Heart left ventricle (tissue), 16 donors: Measurements from ENCODE around the gene KRT3. TPM values are rescaled to one million over a fixed set of nuclear protein-coding genes. Genes with fewer than 3 reads are reported as not detected.

Experiments used
- ATAC-seq, 4 donors: fragments of 200-7000 bp; cut with Tn5 transposase; one replicate each; pipeline ENCODE4 v1.9.1; 2020 to 2022; ENCODE audit warnings: moderate library complexity in 4 of 4, mild to moderate bottlenecking in 3 of 4, moderate number of reproducible peaks in 1 of 4
- DNase-seq, 5 donors: peaks; one replicate each; pipeline ENCODE4 v3.0.0-alpha.2; 2020
- H3K27ac ChIP-seq, 12 donors: fragments of 200-600 bp; sonication (generic) in 4 of 12; one replicate each; pipeline versions ENCODE4 v1.5.0 to v1.8.0; 2016 to 2022; ENCODE audit warnings: mild to moderate bottlenecking in 2 of 12
- H3K27me3 ChIP-seq, 9 donors: fragments of 200-600 bp; sonication (generic) in 2 of 9; one replicate each; pipeline versions ENCODE4 v1.5.1 to v1.8.0; 2016 to 2022; ENCODE audit warnings: mild to moderate bottlenecking in 3 of 9
- H3K36me3 ChIP-seq, 9 donors: fragments of 200-600 bp; sonication (generic) in 2 of 9; one replicate each; pipeline versions ENCODE4 v1.5.0 to v1.8.0; 2018 to 2022; ENCODE audit warnings: mild to moderate bottlenecking in 2 of 9
- H3K4me1 ChIP-seq, 12 donors: fragments of 200-600 bp; sonication (generic) in 4 of 12; one replicate each; pipeline versions ENCODE4 v1.5.0 to v1.8.0; 2016 to 2022; ENCODE audit warnings: mild to moderate bottlenecking in 3 of 12
- H3K4me3 ChIP-seq, 12 donors: fragments of 200-600 bp; sonication (generic) in 4 of 12; one replicate each; pipeline versions ENCODE4 v1.5.0 to v1.8.0; 2017 to 2022; ENCODE audit warnings: mild to moderate bottlenecking in 9 of 12, moderate library complexity in 4 of 12
- H3K9me3 ChIP-seq, 12 donors: fragments of 200-600 bp; sonication (generic) in 4 of 12; one replicate each; pipeline versions ENCODE4 v1.5.0 to v1.8.0; 2016 to 2022; ENCODE audit warnings: mild to moderate bottlenecking in 1 of 12
- POLR2A ChIP-seq, 2 donors: fragments of 450-650 bp; IDR thresholded peaks; one replicate each; pipeline ENCODE4 v1.6.1; 2017; ENCODE audit warnings: antibody characterized with exemption in 2 of 2, mild to moderate bottlenecking in 2 of 2, moderate library complexity in 2 of 2
- WGBS, 4 donors: extraction: QIAGEN DNeasy Blood & Tissue Kit in 2 of 4; methylation state at CpG; one replicate each; pipeline versions ENCODE4 v1.1.5 to v1.1.7; 2013 to 2018; 5-methylcytosine and 5-hydroxymethylcytosine counted together
- intact Hi-C, 10 donors: fragments of 100-400 bp; cut with DNase I; formaldehyde crosslinking; loops; one replicate each; pipeline versions ENCODE4 v1.11.1 to v1.14.2; 2022
- polyA plus RNA-seq, 2 donors: library from polyadenylated mRNA; stranded (reverse); fragments of 200-250 nt; gene quantifications; one replicate each; pipeline ENCODE4 v1.2.3, GENCODE V29; 2013
- total RNA-seq, 9 donors: library from RNA; depleted of rRNA in 2 of 9; stranded (reverse); fragments of >200 nt in 2 of 9; fragmentation: NEBNext Ultra II Directional in 3 of 9; extraction: Animal tissue kit (Norgen Biotek cat#: 25700) in 3 of 9; gene quantifications; one replicate each; pipeline versions ENCODE4 v1.1.0 to v1.2.4, GENCODE V29; 2016 to 2023
- TF ChIP-seq, protein P1 (sequence below), 12 donors: fragments of 200-600 bp; sonication (generic) in 4 of 12; IDR thresholded peaks; one replicate each; pipeline versions ENCODE4 v1.5.0 to v1.8.0; 2018 to 2022; ENCODE audit warnings: antibody characterized with exemption in 12 of 12, mild to moderate bottlenecking in 5 of 12
- donor health status: ischemic (EF 13 %, LVEDD 7.1; RV severe dilation, severe dysfunction).
- donor health status: healthy with polysubstance abuse.
- donor health status: DM: no; HTN: yes; CAD: no.
- donor health status: DM: no; HTN: no; CAD: no.
- donor health status: ischemic (EF 25% LVEDD 6.9; RV normal size, moderate dysfunction).
- donor health status: ischemic (EF 25% LVEDD 5.7; RV mildly dilated, moderate dysfunction).
- donor health status: healthy.
- donor health status: DM: yes; HTN: yes; CAD: no.
- donor health status: ischemic (EF 35%, LVEDD 5.7; RV mildly dilated, moderate dysfunction).
- donor health status: nonischemic (EF 11% LVEDD 7.7; RV severe dilation, severe dysfunction).
- donor health status: DM: yes; HTN: yes; CAD: no.
- donor health status: PGD.
- donor health status: ischemic (EF 29% LVEDD 5.4; RV normal size, mild dysfunction).
- donor health status: nonischemic (EF 23%, LVEDD 6.1; RV moderate dilation, normal function).

The KRT3 gene
- total and polyA plus RNA-seq, 11 donors = not detected

DNA sequence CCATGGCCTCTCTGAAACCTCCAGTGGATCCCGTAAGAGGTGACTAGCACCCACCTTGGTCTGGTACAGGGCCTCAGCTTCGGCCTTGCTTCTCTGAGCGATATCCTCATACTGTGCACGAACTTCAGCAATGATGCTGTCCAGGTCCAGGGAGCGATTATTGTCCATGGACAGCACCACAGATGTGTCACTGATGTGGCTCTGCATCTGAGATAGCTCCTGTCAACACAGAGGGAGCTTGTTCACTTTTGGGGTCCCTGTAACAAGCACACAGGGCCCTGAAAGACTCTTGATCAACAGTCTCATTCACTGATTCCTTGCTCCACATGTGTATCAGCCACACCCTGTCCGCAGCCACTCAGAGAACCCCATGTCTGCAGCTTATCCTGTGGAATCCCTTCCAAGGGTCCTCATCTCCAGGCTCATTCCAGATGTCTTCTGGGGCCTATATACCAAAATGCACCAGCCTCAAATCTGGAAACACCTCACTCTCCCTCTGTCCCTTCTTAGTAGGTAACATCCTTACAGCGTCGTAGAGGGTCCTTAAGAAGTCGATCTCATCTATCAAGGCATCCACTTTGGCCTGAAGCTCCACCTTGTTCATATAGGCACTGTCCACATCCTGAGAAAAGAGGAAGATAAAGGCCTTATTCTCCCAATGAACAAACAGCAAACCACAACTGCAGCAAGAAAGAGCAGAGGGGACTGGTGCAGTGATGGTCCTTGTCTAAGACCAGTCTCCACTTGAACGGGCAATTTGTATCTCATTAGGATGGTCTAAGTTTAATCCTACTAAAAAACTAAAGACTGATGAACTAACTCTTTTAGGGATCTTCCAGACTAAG is 3.5 kb downstream of the KRT3 start:
- TF ChIP-seq POLR2A (IDR thresholded peaks at IDR 0.05) = no peak
- no peak overlapping the region for H3K27ac ChIP-seq
- WGBS, 4 donors = 82 to 88% (median 86%) methylated on average over 10 of the region's 10 CpGs
- peaks cover 0 to 6% (median 0%) of the 10 kb centered on the region in 12 donors for H3K4me1 ChIP-seq
- DNase-seq = no peak
- H3K27me3 ChIP-seq = peaks cover 0 to 46% (median 20%) of the 10 kb centered on the region in 9 donors
- no peak overlapping the region for H3K4me3 ChIP-seq
- ATAC-seq = no peak
- intact Hi-C loops = no loop called here
- H3K9me3 ChIP-seq = no peaks in the 10 kb centered on the region
- H3K36me3 ChIP-seq = no peaks in the 10 kb centered on the region

DNA sequence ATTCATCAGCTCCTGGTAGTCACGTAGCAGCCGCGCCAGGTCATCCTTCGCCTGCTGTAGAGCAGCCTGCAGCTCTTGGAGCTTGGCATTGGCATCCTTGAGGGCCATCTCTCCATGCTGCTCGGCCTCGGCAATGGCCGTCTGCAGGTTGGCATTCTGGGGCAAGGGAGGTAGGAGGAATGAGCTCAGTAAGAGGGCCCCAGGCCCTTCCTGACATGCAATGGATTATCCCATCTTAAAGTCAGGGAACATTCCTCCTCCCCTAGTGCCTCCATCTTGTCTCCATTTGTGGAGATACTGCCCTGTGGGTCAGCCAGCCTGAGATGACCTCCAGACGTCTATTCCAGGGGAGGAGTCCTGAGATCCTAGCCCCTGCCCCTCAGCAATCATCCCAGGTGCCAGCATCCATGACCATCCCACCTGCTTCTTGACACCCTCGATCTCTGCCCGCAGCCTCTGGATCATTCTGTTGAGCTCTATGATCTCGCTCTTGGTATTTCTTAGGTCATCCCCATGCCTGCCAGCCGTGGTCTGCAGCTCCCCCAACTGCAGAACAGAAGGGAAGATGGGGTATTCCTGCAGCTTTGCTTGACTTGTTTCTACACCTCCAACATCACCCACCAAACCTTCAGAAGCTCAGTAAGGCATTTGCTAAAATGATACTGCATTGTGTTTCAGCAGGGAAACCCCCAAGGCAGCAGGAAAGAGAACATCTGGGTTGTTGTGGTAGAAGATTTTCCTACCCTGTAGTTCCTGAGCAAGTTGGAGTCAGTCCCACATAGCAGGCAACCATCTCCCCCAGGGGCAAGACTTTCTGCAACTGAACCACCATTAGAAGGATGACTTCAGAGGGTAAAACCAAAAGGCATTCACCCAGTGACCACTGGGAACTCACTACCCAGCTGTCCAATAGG is 4.4 kb downstream of the KRT3 start:
- no peak overlapping the region for H3K4me3 ChIP-seq
- TF ChIP-seq, protein P1, sequence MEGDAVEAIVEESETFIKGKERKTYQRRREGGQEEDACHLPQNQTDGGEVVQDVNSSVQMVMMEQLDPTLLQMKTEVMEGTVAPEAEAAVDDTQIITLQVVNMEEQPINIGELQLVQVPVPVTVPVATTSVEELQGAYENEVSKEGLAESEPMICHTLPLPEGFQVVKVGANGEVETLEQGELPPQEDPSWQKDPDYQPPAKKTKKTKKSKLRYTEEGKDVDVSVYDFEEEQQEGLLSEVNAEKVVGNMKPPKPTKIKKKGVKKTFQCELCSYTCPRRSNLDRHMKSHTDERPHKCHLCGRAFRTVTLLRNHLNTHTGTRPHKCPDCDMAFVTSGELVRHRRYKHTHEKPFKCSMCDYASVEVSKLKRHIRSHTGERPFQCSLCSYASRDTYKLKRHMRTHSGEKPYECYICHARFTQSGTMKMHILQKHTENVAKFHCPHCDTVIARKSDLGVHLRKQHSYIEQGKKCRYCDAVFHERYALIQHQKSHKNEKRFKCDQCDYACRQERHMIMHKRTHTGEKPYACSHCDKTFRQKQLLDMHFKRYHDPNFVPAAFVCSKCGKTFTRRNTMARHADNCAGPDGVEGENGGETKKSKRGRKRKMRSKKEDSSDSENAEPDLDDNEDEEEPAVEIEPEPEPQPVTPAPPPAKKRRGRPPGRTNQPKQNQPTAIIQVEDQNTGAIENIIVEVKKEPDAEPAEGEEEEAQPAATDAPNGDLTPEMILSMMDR (IDR thresholded peaks at IDR 0.05) = no peak
- no peak for TF ChIP-seq POLR2A (IDR thresholded peaks at IDR 0.05)
- no peak overlapping the region for H3K27ac ChIP-seq
- H3K36me3 ChIP-seq = no peaks in the 10 kb centered on the region
- peaks cover 0 to 46% (median 20%) of the 10 kb centered on the region in 9 donors for H3K27me3 ChIP-seq
- intact Hi-C loops = no loop called here
- DNase-seq = no peak
- H3K4me1 ChIP-seq = peaks cover 0 to 6% (median 0%) of the 10 kb centered on the region in 12 donors
- 85 to 94% (median 89%) methylated on average over 12 of the region's 12 CpGs for WGBS, 4 donors
- H3K9me3 ChIP-seq = no peaks in the 10 kb centered on the region
- ATAC-seq = no peak

DNA sequence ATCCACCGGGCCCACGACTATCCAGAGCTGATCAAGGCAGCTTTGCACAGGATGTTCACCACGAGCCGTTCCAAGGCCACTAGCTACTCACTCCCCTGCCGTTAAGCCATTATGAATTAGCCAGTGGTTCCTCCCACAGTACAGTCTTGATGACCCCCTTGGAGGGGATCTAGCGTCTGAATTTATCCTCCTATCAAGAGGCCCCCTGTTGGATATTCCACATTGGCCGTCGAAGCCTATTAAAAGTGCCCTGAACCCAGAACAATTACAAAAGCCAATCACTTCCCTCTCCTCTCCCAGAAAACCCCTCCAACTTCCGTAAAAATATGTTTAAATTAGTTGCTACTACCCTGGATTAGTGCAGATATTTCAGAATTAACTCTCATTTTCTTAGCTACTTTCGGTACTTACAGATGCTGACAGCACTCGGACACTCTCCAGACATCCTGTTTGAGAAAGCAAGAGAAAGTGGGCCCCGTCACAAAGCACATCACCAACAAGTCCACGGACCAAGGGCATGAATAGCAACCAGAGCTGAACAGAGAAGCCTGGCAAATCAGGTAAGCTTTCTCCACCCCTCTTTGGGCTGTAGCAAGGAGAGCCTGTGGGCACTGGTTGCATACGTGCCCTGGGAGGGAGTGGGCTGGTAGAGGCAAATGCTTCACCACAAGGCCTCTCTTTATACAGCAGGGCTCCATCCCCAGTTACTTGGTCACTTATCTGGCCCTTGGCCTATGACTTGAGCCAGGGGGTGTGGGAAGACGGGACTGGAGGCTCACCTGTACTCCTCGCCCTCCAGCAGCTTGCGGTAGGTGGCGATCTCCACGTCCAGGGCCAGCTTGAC is 5.3 kb downstream of the KRT3 start:
- TF ChIP-seq, protein P1 (IDR thresholded peaks at IDR 0.05) = no peak
- no peak for TF ChIP-seq POLR2A (IDR thresholded peaks at IDR 0.05)
- ATAC-seq (no peak), DNase-seq (no peak)
- intact Hi-C loops = no loop called here
- no peaks in the 10 kb centered on the region for H3K9me3 ChIP-seq
- H3K27ac ChIP-seq = no peak overlapping the region
- no peak overlapping the region for H3K4me3 ChIP-seq
- peaks cover 0 to 46% (median 20%) of the 10 kb centered on the region in 9 donors for H3K27me3 ChIP-seq
- H3K36me3 ChIP-seq = no peaks in the 10 kb centered on the region
- H3K4me1 ChIP-seq = peaks cover 0 to 6% (median 0%) of the 10 kb centered on the region in 12 donors
- 55 to 61% (median 59%) methylated on average over 19 of the region's 19 CpGs for WGBS, 4 donors

DNA sequence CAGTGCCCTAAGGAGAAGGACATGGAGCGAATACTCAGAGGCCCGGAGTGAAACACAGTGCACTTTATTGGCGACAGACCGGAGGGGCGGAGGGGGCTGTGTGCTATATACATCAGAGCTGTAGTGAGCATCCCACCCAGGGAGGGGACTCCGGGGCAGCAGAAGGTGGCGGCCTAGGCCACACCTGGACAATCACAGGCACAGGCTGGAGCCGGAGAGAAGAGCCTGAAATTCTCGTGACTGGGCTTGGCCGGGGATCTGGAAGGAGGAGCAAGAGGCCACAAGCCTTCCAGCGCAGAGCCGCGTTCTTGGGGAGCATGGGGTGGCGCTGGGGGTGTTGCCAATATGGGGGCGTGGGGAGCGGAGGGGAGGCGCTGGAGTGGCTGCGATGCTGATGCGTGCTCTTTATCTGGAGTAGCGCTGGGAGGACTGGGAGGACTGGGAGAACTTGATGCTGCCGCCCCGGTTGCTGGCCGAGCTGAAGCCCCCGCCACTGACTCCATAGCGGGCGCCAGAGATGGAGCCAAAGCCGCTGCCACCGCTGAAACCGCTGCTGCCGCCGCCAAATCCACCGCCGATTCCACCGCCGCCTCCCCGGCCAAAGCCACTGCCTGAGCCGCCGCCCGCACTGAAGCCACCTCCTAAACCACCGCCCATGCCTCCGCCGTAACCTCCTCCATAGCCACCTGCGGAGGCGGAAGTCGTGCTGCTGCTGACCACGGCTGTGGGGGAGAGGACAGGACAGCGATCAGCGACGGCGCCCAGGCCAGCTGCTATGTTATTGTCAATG is 6.1 kb downstream of the KRT3 start:
- WGBS, 4 donors = 23 to 43% (median 29%) methylated on average over 27 to 50 of the region's 50 CpGs
- ATAC-seq = no peak
- Histone ChIP-seq H3K9me3 (no peaks in the 10 kb centered on the region), H3K4me1 (peaks cover 0 to 6% (median 0%) of the 10 kb centered on the region in 12 donors), H3K27ac (no peak overlapping the region), H3K27me3 (peaks cover 0 to 46% (median 20%) of the 10 kb centered on the region in 9 donors), H3K36me3 (no peaks in the 10 kb centered on the region), H3K4me3 (no peak overlapping the region)
- DNase-seq = no peak
- no peak for TF ChIP-seq POLR2A (IDR thresholded peaks at IDR 0.05)
- TF ChIP-seq, protein P1 (IDR thresholded peaks at IDR 0.05) = no peak
- intact Hi-C loops = no loop called here
